Endothelial cell of umbilical vein (primary cell): ENCODE data around the gene MPP3. TPM values are rescaled to one million over a fixed set of nuclear protein-coding genes. Genes with fewer than 3 reads are reported as not detected.

Experiments used
- BruUV-seq: library from RNA; stranded (reverse); fragments of 400-500 nt; replicated peaks from 2 replicates; lab custom pipeline; 2021; lab: Mats Ljungman, UMichigan
- CTCF ChIA-PET: fragments of 300-600, 350-600 bp; sonication (Branson Sonifier 250); formaldehyde crosslinking; loops from one replicate; lab custom pipeline; 2021; ENCODE audit warnings: antibody characterized with exemption, inconsistent platforms; lab: Charles Lee
- POLR2A ChIA-PET: fragments of 300-600, 350-600 bp; sonication (Branson Sonifier 250); formaldehyde crosslinking; loops from one replicate; lab custom pipeline; 2021; ENCODE audit warnings: antibody characterized with exemption, inconsistent platforms; lab: Charles Lee
- DNase-seq: peaks from one replicate; pipeline ENCODE4 v3.0.0-alpha.2; 2011; ENCODE audit warnings: low read depth, low spot score
- FAIRE-seq: peaks from 2 replicates; lab custom pipeline; 2011; peaks lifted over from hg19 to GRCh38; lab: Jason Lieb, UNC
- H2AFZ ChIP-seq: 2 replicates; pipeline ENCODE4 v1.6.0; 2012; ENCODE audit warnings: low read depth, low read length, control low read depth, inconsistent platforms
- H3K27ac ChIP-seq: 2 replicates; pipeline ENCODE4 v1.5.1; 2011; ENCODE audit warnings: low read depth, mild to moderate bottlenecking, control low read depth, low read length, moderate library complexity; ENCODE audit not compliant: insufficient read depth
- H3K27me3 ChIP-seq, 2 experiments: 2 replicates each; pipeline versions ENCODE4 v1.6.0 to v1.6.1; 2011; ENCODE audit warnings: low read length in 2 of 2, mixed read lengths in 1 of 2; ENCODE audit not compliant: control insufficient read depth in 2 of 2, insufficient read depth in 2 of 2
- H3K36me3 ChIP-seq, 2 experiments: 2 replicates in 1 of 2; 3 replicates in 1 of 2; pipeline ENCODE4 v1.5.1; 2011; ENCODE audit warnings: low read length in 2 of 2, mild to moderate bottlenecking in 1 of 2, moderate library complexity in 1 of 2; ENCODE audit not compliant: control insufficient read depth in 2 of 2, insufficient read depth in 2 of 2; ENCODE audit errors: extremely low read depth in 1 of 2
- H3K4me1 ChIP-seq: 3 replicates; pipeline ENCODE4 v1.5.1; 2011; ENCODE audit warnings: mild to moderate bottlenecking, low read length; ENCODE audit not compliant: control insufficient read depth, insufficient read depth; ENCODE audit errors: extremely low read depth
- H3K4me2 ChIP-seq: 2 replicates; pipeline ENCODE4 v1.6.1; 2011; ENCODE audit warnings: low read length, control low read depth, mixed read lengths; ENCODE audit not compliant: insufficient read depth
- H3K4me3 ChIP-seq, 3 experiments: fragments of 200-600 bp in 1 of 3; sonication (generic), shearing (Covaris generic) in 1 of 3; replicated peaks in 1 of 3; 2 replicates each; pipeline ENCODE4 v1.5.1; 2011 to 2016; ENCODE audit warnings: control low read depth in 3 of 3, low read length in 3 of 3, mild to moderate bottlenecking in 2 of 3, inconsistent platforms in 1 of 3, low read depth in 1 of 3, moderate library complexity in 1 of 3; ENCODE audit not compliant: insufficient read depth in 1 of 3
- H3K79me2 ChIP-seq: 2 replicates; pipeline ENCODE4 v1.6.0; 2012; ENCODE audit warnings: low read length, inconsistent platforms; ENCODE audit not compliant: control insufficient read depth, insufficient read depth
- H3K9ac ChIP-seq: replicated peaks from 2 replicates; pipeline ENCODE3; 2011; ENCODE audit warnings: low read length, control low read depth; ENCODE audit not compliant: insufficient read depth; ENCODE audit errors: extremely low read depth
- H3K9me1 ChIP-seq: replicated peaks from 3 replicates; pipeline ENCODE4 v1.6.0; 2011; ENCODE audit warnings: mild to moderate bottlenecking, low read length; ENCODE audit not compliant: control insufficient read depth, insufficient read depth; ENCODE audit errors: extremely low read depth
- H3K9me3 ChIP-seq: replicated peaks from 2 replicates; pipeline ENCODE4 v1.5.1; 2012; ENCODE audit warnings: low read length, inconsistent platforms; ENCODE audit not compliant: control insufficient read depth, insufficient read depth
- H4K20me1 ChIP-seq: replicated peaks from 2 replicates; pipeline ENCODE3; 2011; ENCODE audit warnings: mild to moderate bottlenecking, low read length; ENCODE audit not compliant: control insufficient read depth, insufficient read depth; ENCODE audit errors: extremely low read depth
- EZH2 ChIP-seq: IDR thresholded peaks from 2 replicates; pipeline ENCODE4 v1.6.1; 2012; ENCODE audit warnings: borderline replicate concordance, low read depth, mild to moderate bottlenecking, moderate library complexity, low read length, inconsistent platforms; ENCODE audit not compliant: severe bottlenecking
- GATA2 ChIP-seq: IDR thresholded peaks from 2 replicates; pipeline ENCODE4 v1.7.0; 2011; ENCODE audit warnings: low read depth, mild to moderate bottlenecking, moderate library complexity, mixed read lengths, low read length; ENCODE audit not compliant: insufficient read length, insufficient read depth
- JUN ChIP-seq: IDR thresholded peaks from 2 replicates; pipeline ENCODE4 v1.6.1; 2011; ENCODE audit warnings: borderline replicate concordance, low read depth; ENCODE audit not compliant: insufficient read length, insufficient read depth
- MYC ChIP-seq: IDR thresholded peaks from one replicate; pipeline ENCODE4 v1.6.1; 2011; ENCODE audit warnings: mild to moderate bottlenecking, low read depth, low read length
- dilution Hi-C: fragments of 300-500 bp; cut with MboI; formaldehyde crosslinking; loops from one replicate; pipeline ENCODE4 v1.15.0; 2019; ENCODE audit warnings: low sequenced_read_pairs; ENCODE audit not compliant: extremely low pct_ligation_motif_present
- intact Hi-C: fragments of 100-400 bp; cut with micrococcal nuclease; formaldehyde crosslinking; loops from one replicate; pipeline ENCODE4 v1.10.0; 2022
- polyA plus RNA-seq, 4 experiments: library from polyadenylated mRNA; depleted of rRNA in 3 of 4; stranded (reverse) in 3 of 4; unstranded in 1 of 4; fragments of >200 nt; gene quantifications; 2 replicates each; pipeline versions ENCODE4 v1.2.1 to v1.2.3, GENCODE V29; 2011 to 2012; ENCODE audit warnings: missing spikeins in 1 of 4
- total RNA-seq: library from RNA; stranded (reverse); gene quantifications from 2 replicates; pipeline ENCODE4 v1.2.3, GENCODE V29; 2021
- TF ChIP-seq, protein P1 (sequence below): IDR thresholded peaks from 2 replicates; pipeline ENCODE4 v1.6.1; 2011; ENCODE audit not compliant: insufficient read depth, insufficient read length

Gene MPP3
- total and polyA plus RNA-seq, 2 donors (not counting 3 experiments of a cell fraction or from before 2014, with no cell fraction given), result 6.1 to 11.3 TPM

DNA sequence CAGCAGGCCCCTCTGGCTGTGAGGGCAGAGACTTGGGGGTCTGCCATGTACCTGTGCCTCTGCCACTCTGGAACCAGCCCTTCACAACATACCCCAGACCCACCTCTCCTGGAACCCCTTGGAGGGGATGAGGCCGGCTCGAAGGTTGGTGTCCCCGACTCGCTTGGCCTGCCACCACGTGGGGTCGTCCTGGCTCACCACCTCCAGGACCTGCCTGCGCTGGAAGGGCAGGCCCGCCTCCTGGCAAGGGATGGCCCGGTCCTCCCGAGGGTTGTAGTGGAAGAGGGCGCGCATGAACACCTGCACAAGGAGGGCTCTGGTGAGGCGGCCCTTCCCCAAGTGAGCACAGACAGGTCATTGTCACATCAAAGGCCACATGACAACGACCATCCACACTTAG is 12.2 kb downstream of the MPP3 start:
- Histone ChIP-seq H3K9me1 (no peaks in the 10 kb centered on the region), H3K9me3 (no peaks in the 10 kb centered on the region), H3K9ac (no peak overlapping the region), H3K4me3 (no peak overlapping the region), H3K27me3 (no peaks in the 10 kb centered on the region), H4K20me1 (no peaks in the 10 kb centered on the region), H2AFZ (no peak overlapping the region), H3K27ac (no peak overlapping the region), H3K36me3 (peaks cover 2 to 3% of the 10 kb centered on the region in 2 experiments), H3K4me1 (no peaks in the 10 kb centered on the region), H3K79me2 (no peaks in the 10 kb centered on the region), H3K4me2 (no peak overlapping the region)
- FAIRE-seq, result no peak
- POLR2A ChIA-PET, result no interaction called here
- dilution Hi-C loops (no loop called here), intact Hi-C loops (no loop called here)
- no peak for DNase-seq
- TF ChIP-seq EZH2, result no peak
- TF ChIP-seq JUN, result no peak
- no peak for TF ChIP-seq MYC
- CTCF ChIA-PET, result no interaction called here
- no TSS peak for BruUV-seq

DNA sequence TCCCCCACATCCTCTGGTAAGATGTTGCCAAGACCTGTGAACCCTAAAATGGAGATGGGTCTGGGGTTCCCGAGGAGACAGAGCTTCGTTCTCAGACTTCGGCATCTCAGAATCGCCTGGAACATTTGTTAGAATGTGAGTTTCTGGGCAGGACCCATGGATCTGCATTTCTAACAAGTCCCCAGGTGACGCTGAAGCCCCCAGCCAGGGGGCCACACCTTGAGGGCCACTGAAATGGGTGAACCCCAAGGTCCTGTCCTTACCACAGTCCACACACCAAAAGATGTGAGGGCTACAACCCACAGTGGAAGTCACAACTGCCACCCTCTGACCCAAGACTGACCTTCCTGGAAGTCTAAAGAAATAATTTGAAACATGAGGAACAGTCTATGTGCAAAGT is 14.0 kb downstream of the MPP3 start:
- Histone ChIP-seq H3K27ac (no peak overlapping the region), H2AFZ (no peak overlapping the region), H3K36me3 (peaks cover 0 to 6% of the 10 kb centered on the region in 2 experiments), H4K20me1 (no peaks in the 10 kb centered on the region), H3K9ac (no peak overlapping the region), H3K4me2 (no peak overlapping the region), H3K9me3 (no peaks in the 10 kb centered on the region), H3K4me3 (no peak overlapping the region), H3K9me1 (no peaks in the 10 kb centered on the region), H3K4me1 (peaks cover 13% of the 10 kb centered on the region), H3K79me2 (no peaks in the 10 kb centered on the region), H3K27me3 (no peaks in the 10 kb centered on the region)
- TF ChIP-seq JUN (no peak), GATA2 (no peak)
- TF ChIP-seq, protein P1, sequence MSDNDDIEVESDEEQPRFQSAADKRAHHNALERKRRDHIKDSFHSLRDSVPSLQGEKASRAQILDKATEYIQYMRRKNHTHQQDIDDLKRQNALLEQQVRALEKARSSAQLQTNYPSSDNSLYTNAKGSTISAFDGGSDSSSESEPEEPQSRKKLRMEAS, result no peak
- CTCF ChIA-PET, result interaction anchor here (1.1 to 4.0 kb wide), 3 partner anchors 22 to 29 kb away, joined by 3 to 21 read pairs (median 4); partner anchors contain the start of gene CD300LG
- dilution Hi-C loops (no loop called here), intact Hi-C loops (no loop called here)
- BruUV-seq, result no TSS peak
- FAIRE-seq (no peak), DNase-seq (no peak)
- POLR2A ChIA-PET, result no interaction called here
